ENCODE measurements around the gene C1orf174. TPM values are rescaled to one million over a fixed set of nuclear protein-coding genes. Genes with fewer than 3 reads are reported as not detected.

C1orf174 gene
- total RNA-seq, 1 donor from 2014 or later = 45.3 TPM

- DNase-seq (ENCODE audit: low read depth) (no peak), FAIRE-seq (no peak)
- H3K36me3 ChIP-seq (ENCODE audit: control insufficient read depth, insufficient read depth, low read length) = no peaks in the 10 kb centered on the region
- no peaks in the 10 kb centered on the region for H3K27me3 ChIP-seq (ENCODE audit: control insufficient read depth, insufficient read depth, low read length)
- no peak overlapping the region for H3K4me3 ChIP-seq (ENCODE audit: low read depth, low read length)
- TF ChIP-seq CTCF (IDR thresholded peaks at IDR 0.05; ENCODE audit: insufficient read depth, low read length, severe bottlenecking) = no peak
Observed at GRCh38 chr1:3943806-3944577, 43.9 kb upstream of the C1orf174 start.

DNA sequence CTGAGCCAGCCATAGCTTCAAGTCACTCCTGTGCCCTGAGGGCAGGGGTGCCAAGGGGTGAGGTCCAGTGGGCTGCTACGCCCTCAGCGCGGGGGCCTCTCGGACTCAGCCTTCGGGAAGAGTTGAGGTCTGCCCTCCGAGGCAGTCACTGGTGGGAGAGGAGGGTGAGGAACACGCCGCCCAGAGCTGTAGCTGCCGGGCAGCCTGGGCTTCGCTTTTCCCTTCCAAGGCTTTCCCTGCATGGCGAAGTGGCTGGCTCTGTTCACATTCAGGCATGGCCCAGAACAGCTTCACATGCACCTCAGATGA lies 43.0 kb upstream of the C1orf174 start:
- no peaks in the 10 kb centered on the region for H3K36me3 ChIP-seq (ENCODE audit: control insufficient read depth, insufficient read depth, low read length)
- H3K4me3 ChIP-seq (ENCODE audit: low read depth, low read length) = no peak overlapping the region
- no peaks in the 10 kb centered on the region for H3K27me3 ChIP-seq (ENCODE audit: control insufficient read depth, insufficient read depth, low read length)
- no peak for TF ChIP-seq CTCF (IDR thresholded peaks at IDR 0.05; ENCODE audit: insufficient read depth, low read length, severe bottlenecking)
- DNase-seq (ENCODE audit: low read depth) (no peak), FAIRE-seq (no peak)

DNA sequence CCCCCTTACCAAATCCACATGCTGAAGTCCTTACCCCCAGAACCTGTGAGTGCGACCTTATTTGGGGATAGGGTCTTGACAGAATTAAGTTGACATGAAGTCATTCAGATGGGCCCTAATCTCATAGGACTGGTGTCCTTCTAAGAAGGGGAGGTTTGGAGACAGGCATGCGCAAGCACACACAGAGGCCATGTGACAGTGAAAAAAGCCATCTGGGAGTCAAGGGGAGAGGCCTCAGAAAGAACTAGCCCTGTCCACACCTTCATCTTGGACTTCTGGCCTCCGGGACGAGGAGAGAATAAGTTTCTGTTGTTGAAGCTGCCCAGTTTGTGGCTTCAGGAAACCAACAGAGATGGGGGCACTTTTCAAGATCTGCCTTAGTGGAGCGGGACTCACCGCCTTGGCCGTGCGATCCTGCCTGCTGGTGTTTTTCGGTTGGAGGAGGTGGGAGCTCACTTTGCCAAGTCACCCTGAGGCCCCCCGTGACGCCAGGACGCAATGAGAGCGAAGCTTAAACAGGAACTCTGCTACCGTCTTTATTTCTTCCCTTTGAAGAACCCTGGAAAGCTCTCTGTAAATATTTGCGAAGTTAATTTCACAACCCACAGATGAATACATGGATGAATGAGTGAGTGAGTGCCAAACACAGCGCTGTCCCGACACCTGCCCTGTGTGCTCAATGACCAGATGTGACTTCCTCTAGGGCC lies 42.5 kb upstream of the C1orf174 start:
- no peak for TF ChIP-seq CTCF (IDR thresholded peaks at IDR 0.05; ENCODE audit: insufficient read depth, low read length, severe bottlenecking)
- DNase-seq (ENCODE audit: low read depth) = peak; percentile 22
- FAIRE-seq = no peak
- Histone ChIP-seq H3K27me3 (ENCODE audit: control insufficient read depth, insufficient read depth, low read length) (no peaks in the 10 kb centered on the region), H3K4me3 (ENCODE audit: low read depth, low read length) (no peak overlapping the region), H3K36me3 (ENCODE audit: control insufficient read depth, insufficient read depth, low read length) (no peaks in the 10 kb centered on the region)

- H3K36me3 ChIP-seq (ENCODE audit: control insufficient read depth, insufficient read depth, low read length) = no peaks in the 10 kb centered on the region
- TF ChIP-seq CTCF (IDR thresholded peaks at IDR 0.05; ENCODE audit: insufficient read depth, low read length, severe bottlenecking) = no peak
- no peak overlapping the region for H3K4me3 ChIP-seq (ENCODE audit: low read depth, low read length)
- no peaks in the 10 kb centered on the region for H3K27me3 ChIP-seq (ENCODE audit: control insufficient read depth, insufficient read depth, low read length)
- DNase-seq (ENCODE audit: low read depth) = no peak
- no peak for FAIRE-seq
Observed at GRCh38 chr1:3940754-3941345, 40.8 kb upstream of the C1orf174 start.

DNA sequence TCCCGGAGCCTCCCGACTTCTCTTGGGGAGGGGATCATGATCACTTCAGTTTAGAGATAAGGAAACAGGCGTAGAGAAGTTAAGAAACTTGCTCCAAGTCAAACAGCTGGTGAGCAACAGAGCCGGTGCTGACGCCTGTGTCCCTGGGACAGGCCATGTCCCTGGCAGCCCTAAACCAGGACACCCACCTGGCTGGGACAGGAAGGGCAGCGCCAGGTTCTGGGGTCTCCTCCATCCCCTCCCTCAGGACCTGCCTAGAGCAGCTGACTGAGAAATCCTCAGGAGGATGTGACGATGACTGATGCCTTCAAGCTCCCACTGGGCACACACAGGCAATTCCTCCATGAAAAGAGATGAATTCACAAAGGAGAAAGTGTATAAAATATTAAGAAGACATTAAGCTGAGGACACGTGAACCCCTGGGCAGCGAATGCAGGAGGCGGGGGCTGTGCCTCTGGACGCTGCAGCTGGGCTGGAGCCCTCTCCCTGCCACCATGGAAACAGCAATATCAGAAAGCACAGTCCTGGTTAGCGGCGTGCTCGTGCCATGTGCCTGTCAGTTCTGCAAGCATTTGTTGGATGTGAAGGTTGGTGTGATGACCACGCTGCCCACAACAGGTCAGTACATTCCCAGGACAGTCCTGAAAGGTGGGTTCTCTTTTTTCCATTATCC lies 40.1 kb upstream of the C1orf174 start:
- no peak overlapping the region for H3K4me3 ChIP-seq (ENCODE audit: low read depth, low read length)
- FAIRE-seq (peak; percentile 86), DNase-seq (ENCODE audit: low read depth) (no peak)
- H3K36me3 ChIP-seq (ENCODE audit: control insufficient read depth, insufficient read depth, low read length) = no peaks in the 10 kb centered on the region
- H3K27me3 ChIP-seq (ENCODE audit: control insufficient read depth, insufficient read depth, low read length) = no peaks in the 10 kb centered on the region
- no peak for TF ChIP-seq CTCF (IDR thresholded peaks at IDR 0.05; ENCODE audit: insufficient read depth, low read length, severe bottlenecking)

Measured in bronchial epithelial cell (primary cell).